ENCODE measurements around the gene PUM1.

DNA sequence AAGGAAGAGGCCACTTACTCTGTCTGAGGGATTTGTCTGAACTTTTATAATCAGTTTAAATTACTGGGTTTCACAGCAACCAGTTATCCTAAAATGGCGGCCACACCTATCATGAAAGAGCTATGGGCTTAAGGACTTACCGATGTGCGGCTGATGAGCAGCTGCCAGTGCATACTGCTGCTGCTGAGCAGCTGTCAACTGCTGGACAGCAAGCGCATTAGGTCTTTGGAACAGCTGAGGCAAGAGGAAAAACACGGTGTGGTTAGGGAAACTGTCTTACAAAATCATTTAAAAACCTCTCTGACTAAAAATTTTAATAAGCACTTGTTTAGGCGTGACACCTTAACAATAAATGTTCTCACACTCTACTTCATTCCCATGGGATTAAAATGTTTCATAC is 84.3 kb downstream of the PUM1 start:
- TF ChIP-seq CTCF (conservative IDR thresholded peaks at IDR 0.05; ENCODE audit: low read depth, low read length) (no peak), EZH2 (IDR thresholded peaks at IDR 0.05; ENCODE audit: low read length, unreplicated experiment) (no peak)
